ENCODE data around the gene CDK19.

DNA sequence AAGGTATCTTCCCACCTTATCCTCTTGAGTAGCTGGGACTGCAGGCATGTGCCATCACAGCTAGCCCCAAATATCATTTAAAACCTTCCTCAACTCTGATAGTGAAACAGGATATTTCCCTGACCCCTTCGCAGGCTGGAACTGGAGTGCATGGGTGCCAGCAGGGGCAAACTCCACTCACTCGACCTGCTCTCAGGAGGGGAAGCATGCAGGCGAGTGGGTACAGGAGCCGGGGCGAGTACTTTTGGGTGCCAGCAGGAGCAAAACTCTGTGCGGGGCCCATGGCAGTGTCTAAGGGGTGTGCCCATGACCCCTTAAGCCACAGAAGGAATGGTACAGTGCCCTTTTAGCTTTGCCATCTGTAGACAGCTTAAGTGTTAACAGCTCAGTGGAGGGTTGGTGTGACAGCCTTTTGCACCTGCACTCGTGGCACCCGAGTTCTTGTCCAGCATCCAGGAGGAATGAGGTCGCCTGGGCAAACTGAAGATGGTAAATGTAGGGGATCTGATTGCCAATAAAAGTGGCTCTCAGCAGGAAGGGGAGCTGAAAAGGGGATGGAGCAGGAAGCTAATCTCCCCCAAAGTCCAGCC lies 155.1 kb downstream of the CDK19 start:
- TF ChIP-seq, protein P1, sequence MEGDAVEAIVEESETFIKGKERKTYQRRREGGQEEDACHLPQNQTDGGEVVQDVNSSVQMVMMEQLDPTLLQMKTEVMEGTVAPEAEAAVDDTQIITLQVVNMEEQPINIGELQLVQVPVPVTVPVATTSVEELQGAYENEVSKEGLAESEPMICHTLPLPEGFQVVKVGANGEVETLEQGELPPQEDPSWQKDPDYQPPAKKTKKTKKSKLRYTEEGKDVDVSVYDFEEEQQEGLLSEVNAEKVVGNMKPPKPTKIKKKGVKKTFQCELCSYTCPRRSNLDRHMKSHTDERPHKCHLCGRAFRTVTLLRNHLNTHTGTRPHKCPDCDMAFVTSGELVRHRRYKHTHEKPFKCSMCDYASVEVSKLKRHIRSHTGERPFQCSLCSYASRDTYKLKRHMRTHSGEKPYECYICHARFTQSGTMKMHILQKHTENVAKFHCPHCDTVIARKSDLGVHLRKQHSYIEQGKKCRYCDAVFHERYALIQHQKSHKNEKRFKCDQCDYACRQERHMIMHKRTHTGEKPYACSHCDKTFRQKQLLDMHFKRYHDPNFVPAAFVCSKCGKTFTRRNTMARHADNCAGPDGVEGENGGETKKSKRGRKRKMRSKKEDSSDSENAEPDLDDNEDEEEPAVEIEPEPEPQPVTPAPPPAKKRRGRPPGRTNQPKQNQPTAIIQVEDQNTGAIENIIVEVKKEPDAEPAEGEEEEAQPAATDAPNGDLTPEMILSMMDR (IDR thresholded peaks at IDR 0.05; ENCODE audit: low read length) = no peak
- no peak for TF ChIP-seq EZH2 (optimal IDR thresholded peaks at IDR 0.05; ENCODE audit: low read depth, low read length)

All from MM.1S (cell line).